Colon (tissue), 2 donors: ENCODE measurements around the gene SPON1.

Experiments used
- FAIRE-seq: peaks from 2 replicates; lab custom pipeline; 2012; peaks lifted over from hg19 to GRCh38; lab: Jason Lieb, UNC
- donor health status: control.
- donor health status: control.

Gene SPON1

DNA sequence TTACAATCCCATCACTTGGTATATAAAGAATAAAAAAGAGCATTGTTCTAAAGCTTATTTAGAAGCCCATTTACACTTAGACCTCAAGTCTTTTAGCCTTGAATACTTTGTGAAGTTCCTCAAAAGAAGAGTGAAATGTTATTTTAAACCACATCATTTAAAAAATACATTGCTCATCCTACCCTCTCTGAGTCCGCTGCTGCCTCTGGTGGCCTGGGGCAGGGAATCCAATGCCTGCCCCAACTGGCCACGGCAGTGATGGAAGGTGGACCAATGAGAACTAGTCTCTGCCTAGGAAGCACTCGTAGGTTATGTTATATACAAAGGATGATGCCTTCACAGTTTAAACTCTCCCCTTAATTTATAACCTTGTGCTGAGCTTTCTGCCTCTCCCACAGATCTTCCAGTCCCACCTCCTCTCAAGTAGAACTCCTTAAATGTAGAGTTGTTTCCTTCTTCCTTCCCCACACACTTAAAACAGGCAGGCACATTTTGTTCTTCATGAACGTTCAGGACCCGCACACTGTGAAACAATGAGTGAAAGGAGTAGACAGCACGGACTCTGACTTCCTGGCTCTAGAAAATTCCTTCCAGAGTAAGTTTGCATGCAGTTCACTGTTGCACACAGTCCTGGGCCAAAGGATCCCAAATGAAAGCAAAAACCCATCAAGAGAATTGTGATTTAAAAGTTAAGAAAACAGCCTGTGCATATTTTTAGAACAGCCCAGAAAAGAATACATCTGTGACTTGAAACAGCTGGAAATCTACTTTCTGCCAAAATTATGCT, 228.7 kb downstream of the SPON1 start:
- no peak for FAIRE-seq

DNA sequence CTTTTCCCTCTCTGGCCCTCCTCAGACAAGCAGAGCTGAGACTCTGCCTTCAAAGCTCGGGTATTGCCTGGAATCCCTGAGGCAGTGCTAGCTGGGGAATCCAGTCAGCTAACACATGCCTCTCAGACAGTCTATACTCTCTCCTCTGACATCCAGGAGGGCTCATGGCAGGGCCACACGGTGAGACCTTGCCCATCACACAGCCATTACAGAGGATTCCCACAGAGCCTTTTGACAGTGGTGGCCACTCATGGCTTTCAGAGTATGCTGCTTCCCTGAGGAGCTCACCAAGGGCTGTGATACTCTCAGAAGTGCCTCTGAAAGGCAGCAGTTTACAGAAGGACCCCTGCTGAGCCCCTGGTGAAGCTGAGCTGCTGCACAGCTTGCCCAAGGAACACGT, 231.1 kb downstream of the SPON1 start:
- FAIRE-seq: no peak

GRCh38 chr11:14202251-14203196, 240.0 kb downstream of the SPON1 start:
- no peak for FAIRE-seq

- FAIRE-seq: no peak
Observed at GRCh38 chr11:14203321-14203720, 240.8 kb downstream of the SPON1 start.

DNA sequence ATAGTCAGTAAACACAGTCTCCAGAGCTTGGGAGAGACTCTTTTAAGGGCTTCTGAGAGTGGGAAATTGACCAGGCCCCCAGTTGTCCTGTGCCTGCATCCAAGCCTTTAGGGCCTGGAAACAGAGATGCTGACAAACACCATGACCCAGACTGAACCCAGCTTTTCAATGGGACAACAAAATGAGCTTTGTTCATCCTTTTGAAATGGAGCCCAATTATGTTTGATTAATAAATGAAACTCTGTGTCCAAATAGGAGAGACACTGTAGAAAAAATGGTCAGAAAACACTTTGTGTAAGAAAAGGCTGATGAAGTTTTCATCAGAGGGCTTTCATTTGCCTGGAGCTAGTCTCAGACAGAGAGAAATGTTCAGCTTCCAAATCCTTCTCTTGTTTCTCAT, 250.5 kb downstream of the SPON1 start:
- FAIRE-seq: no peak

DNA sequence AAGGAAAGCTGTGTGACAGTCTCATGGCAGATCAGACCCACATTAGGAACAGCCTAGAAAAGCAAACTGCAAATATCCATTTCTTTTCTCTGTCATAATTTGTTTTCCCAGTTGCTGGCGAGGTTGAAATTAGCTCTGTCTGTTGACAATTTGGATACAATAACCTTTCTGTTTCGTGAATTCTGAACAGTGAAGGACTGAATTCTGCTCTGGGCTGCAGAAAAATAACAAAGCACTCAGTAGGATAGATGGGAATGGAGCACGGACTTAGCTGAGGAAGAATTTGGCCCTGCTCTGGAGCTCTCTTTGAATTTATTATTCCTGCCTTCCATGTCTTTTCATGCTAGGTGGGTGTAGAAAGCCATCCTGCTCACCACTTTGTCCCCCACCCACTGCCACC, 256.2 kb downstream of the SPON1 start:
- no peak for FAIRE-seq

GRCh38 chr11:14223636-14224288, 261.2 kb downstream of the SPON1 start:
- FAIRE-seq: no peak

DNA sequence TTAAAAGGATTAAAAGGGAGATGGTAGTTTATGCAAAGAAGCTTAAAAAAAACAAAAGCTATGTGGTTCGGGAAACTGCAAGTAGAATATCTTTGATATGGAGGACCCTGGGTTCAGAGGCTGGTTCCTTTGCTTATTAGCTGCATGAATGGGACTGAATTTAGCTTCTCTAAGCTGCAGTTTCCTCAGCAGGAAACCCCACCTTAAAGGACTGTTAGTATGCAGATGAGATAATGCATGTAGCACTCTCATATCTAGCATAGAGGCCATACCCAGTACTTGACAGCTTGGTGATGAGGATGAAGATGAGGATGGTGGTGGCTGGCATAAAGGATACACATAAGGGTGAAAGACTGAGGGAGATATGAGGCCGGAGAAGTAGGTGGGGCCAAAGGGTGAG, 261.9 kb downstream of the SPON1 start:
- FAIRE-seq: no peak

- FAIRE-seq: no peak
Observed at GRCh38 chr11:14225666-14226065, 263.1 kb downstream of the SPON1 start.

DNA sequence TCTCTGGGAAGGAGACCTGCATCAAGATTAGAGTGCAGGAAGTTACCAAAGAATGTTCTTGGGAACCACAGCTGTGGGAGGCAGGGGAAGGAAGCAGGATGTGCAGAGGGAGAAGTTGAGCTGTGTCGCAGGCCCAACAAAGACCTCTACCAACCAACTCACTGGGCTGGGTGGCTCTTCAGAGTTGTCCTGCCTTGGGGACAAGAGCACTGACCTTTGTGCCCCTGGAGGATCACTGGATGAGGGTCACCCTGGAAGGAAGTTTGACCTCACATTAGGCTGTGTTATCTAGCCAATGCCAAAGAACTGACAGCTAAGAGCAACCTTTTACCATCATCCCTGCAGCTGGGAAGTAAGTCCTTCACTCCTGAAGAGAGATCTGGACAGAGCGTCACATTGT, 265.8 kb downstream of the SPON1 start:
- no peak for FAIRE-seq

- no peak for FAIRE-seq
Observed at GRCh38 chr11:14229472-14229871, 266.9 kb downstream of the SPON1 start.

DNA sequence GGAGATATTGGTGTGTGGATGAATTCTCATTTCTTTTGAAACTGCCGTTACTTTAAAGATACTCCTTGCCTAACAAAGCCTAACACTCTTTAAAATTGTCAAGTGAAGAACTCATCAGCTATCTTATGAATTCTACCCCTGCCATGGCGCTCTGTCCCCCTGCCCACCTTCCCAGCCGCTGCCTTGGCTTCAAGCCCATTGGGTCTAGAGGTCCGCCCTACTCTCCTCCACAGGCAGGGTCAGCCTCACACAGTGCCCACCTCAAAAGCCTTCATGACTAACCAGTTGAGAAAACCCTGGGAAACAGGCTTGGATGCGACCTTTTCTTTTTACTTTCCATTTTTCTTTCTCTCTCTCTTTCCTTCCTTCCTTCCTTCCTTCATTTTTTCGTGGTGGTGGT, 267.9 kb downstream of the SPON1 start:
- FAIRE-seq: no peak

GRCh38 chr11:14232652-14233051, 270.1 kb downstream of the SPON1 start:
- FAIRE-seq: no peak

DNA sequence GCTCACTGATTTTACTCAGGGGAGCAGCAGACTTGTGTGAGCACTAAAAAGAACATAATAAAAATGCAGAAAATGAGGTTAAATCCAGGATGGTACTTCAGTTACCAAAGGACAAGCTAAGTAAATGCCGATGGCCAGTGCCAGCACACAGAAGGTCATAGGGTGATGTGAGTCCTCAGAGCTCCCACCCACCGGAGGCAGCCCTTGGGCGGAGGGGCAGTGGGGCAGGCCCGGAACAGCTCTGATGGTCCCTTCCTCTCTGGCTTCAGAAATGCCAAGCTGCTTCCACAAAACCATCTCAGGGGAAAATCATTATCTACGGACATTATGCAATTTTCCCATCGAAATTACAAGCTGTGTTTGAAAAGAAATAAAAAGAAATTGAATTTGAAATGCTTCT, 271.9 kb downstream of the SPON1 start:
- FAIRE-seq: no peak

DNA sequence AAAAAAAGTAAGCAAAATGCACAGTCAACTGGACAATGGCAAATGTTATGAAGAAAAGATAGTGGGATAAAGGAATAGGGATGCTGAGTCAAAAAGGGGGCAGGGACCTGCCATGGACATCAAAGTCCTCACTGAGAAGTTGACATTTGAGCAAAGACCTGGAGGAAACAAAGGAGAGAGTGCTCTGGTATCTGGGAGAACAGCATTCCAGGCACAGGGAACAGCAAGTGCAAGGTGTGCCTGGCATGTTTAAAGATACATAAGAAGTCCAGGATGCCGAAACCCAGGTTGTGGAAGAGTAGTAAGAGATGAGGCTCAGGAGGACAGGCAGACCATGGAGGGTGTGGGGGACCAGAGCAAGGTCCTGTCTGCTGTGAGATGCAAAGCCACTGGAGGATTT, 273.2 kb downstream of the SPON1 start:
- FAIRE-seq: no peak

- FAIRE-seq: no peak
Observed at GRCh38 chr11:14237444-14237961, 275.0 kb downstream of the SPON1 start.

- no peak for FAIRE-seq
Observed at GRCh38 chr11:14240221-14240620, 277.7 kb downstream of the SPON1 start.

DNA sequence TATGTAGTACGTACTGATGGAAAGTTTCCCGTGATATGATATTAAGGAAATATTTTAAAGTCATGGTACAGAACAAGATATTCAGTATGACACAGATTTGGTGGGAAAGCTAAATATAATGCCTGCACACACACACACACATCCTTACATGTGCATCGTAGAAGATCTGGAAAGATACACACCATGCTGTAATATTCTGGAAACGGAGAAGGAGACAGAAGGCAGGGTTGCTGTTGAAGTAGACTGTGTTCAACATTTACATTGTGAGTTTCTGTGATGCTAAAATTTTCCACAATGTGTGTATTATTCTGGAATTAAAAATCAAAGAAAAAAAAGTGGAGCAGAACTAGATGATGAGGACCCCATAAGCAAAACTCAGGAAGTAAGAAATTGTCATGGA, 278.4 kb downstream of the SPON1 start:
- no peak for FAIRE-seq

GRCh38 chr11:14242187-14242586, 279.7 kb downstream of the SPON1 start:
- FAIRE-seq: no peak

GRCh38 chr11:14242733-14243132, 280.2 kb downstream of the SPON1 start:
- FAIRE-seq: no peak

DNA sequence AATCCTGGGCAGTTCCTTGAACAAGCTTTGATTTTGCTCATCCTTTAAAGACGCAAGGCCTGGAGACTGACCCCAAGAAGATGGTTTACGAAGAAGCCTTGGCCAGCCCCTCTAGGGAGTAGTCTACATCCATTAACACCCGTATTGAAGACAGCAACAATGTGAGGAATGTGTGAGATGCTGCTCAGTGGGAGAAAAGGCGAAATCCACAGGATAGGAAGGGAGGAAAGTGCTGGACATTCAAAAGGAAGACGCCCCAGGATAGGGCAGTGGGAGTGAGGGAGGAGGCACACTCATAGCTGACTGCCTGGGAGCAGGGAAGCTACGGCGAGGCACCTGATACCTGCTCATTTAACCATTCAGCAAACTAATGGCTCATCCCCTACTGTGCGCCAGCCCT, 282.4 kb downstream of the SPON1 start:
- FAIRE-seq: no peak

DNA sequence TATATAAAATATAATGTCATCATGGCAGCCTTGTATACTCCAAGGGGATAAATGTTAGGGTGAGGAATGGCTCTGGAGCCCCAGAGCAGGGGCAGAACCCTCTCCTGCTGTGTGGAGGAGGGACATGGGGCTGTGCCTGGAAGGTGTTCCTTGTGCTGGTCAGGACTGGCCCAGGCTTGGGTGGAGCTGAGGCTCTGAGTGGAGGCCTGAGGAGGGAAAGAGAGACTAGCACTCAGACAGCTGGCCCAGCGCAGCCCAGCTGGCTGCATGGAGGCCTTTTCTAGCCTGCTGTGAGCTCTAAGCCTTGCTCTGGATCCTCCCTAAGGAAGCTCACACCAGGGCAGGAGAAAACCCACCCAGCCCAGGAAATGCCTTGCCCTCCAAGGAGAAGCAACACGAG, 282.9 kb downstream of the SPON1 start:
- no peak for FAIRE-seq

GRCh38 chr11:14248580-14248981, 286.1 kb downstream of the SPON1 start:
- FAIRE-seq: no peak
